Mesenteric fat pad (tissue), 1 donor: ENCODE measurements around the gene POLDIP3. TPM values are rescaled to one million over a fixed set of nuclear protein-coding genes. Genes with fewer than 3 reads are reported as not detected.
"Not testable (repeated sequence)": the region's sequence is repeated elsewhere in the genome, so short reads cannot be mapped to it uniquely, and the experiment has no call there.

Source experiments
- DNase-seq: peaks from one replicate; pipeline ENCODE4 v3.0.0-alpha.2; 2020; ENCODE audit warnings: low spot score
- total RNA-seq: library from RNA; stranded (reverse); fragmentation: NEBNext Ultra II Directional; extraction: Animal tissue kit (Norgen Biotek cat#: 25700); gene quantifications from one replicate; pipeline ENCODE4 v1.2.1, GENCODE V29; 2021
- donor health status: DM: yes; HTN: yes; CAD: no.

Gene POLDIP3
- total RNA-seq, 1 donor from 2014 or later, result 38.2 TPM

GRCh38 chr22:42620084-42620483 lies 5.4 kb upstream of the POLDIP3 start:
- no peak for DNase-seq

DNA sequence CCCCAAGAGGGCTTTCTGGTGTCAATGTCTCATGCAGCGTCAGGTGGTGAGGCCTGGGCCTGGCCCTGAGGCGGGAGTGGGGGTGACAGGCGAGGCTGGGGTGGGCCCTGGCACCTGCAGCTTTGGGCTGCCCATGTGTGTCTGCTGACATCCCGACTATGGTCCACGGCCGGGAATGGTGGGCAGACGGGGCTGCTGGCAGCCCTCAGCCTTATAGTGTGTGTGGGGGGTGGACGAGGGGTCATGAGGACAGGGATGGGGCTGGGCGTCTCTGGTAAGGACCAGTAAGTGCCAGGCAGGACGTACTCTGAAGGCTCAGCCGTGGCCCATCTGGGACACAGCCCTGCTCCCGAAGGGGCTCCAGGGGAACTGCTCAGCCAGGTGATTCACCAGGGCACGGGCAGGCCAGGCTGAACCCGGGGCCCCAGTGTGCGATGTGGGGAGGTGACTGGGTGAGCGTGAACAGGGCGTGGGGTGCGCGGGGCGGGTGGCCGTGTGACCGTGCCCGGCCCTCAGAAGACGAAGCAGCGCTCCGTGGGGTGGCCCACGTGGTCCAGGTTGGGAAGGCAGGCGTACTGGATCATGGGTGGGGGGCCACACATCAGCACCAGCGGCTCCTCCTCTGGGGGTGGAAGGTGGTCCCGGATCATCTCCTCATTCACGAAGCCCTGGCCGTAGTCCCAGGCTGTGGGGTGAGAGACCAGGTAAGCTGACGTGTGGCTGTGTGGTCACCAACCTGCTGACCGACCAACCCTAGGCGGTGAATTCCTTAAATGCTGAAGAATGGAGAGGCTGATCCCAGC lies 4.8 kb upstream of the POLDIP3 start:
- no peak for DNase-seq

DNA sequence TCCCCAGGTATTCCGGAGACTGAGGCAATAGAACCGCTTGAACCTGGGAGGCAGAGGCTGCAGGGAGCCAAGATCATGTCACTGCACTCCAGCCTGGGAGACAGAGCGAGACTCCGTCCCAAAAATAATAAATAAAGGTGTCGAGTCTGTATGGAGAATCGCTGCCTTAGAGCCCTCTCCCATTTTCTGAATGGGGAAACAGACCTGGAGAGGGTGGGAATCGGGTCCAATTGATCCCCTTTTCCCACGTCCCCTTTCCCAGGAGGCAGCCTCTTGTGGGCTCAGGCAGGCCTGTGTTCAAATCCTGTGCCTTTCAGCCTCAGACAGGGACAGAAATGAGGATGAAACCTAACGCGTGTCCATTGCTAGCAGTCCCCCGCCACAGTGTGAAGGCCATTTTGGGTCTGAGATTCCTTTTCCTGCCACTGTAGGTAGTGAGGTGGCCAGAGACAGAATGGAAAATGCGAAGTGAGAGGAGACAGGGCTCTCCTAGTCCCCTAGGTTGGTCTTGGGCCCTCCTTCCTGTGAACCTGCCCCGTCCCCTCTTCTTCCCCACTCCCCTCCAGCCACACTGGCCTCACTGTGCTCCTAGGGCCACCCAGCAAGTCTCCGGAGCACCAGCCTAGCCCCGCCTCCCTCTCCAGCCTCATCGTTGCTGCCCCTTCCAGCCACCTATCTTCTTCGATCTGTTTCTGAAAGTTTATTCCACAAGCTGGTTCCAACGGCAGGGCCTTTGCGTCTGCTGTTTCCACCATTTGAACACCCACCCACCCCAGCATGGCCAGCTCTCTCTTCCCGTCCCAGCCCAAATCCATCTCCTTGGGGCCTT lies 2.7 kb upstream of the POLDIP3 start:
- no peak for DNase-seq

DNA sequence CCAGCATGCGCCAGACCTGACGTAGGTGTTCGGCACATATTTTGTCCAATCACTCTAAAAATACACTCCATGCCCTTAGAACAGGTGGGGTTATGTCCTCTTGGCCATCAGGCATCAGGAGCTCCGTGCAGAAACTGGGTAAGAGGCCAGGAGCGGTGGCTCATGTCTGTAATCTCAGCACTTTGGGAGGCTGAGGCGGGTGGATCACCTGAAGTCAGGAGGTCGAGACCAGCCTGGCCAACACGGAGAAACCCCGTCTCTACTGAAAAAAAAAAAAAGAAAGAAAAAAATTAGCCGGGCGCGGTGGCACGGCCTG lies 1.1 kb upstream of the POLDIP3 start:
- not testable (repeated sequence) for DNase-seq

DNA sequence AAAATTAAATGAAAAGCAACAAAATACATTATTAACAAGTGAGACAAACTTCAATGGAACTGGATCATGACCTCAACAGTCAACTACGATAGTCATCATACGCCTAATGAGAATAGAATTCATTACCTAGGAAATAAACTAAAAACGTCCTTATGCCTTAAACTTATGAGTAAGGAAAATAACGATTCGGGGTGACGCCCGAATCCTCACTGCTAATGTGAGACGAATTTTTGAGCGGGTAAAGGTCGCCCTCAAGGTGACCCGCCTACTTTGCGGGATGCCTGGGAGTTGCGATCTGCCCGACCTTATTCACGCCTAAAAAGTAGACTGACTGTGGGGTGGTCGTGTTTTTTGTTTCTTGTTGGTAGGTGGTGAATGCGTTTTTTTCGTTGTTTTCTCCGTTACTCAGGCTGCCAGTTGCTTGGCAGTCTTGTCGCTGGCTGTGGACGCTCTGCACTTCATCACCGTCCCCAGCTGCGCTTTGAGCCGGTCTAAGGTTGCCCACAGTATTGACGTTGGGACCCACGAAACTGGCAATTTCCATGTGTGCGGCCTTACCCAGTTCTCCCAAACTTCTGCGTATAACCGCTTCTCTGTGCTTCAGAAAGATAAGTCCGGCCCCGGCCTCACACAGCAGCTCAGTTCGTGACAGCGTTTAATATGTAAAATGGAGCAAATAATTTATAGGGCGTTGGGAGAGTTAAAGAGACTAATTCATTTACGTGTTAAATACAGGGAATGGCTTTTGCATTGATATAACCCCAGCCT lies 593 bp upstream of the POLDIP3 start:
- DNase-seq, result peak; percentile 94

DNA sequence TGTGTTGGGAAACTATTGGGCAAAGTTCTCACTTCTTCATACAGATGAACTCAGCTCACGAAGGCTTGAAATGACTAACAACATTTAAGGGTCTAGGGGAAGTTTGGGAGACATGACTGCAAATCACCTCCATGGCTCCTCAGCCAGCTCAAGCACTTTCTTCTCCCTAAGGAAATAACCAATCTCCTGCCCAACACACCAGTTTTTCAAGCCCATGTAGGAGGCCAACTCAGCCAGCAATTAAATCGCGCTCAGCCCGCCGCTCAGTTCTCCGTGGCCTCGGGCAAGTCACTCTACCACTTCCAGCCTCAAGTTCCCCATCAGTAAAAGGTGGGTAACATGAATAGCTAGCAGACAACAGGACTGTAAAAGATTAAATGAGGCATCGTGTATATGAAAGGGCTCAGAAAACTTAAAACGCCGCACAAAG lies 796 bp downstream of the POLDIP3 start:
- DNase-seq, result no peak

DNA sequence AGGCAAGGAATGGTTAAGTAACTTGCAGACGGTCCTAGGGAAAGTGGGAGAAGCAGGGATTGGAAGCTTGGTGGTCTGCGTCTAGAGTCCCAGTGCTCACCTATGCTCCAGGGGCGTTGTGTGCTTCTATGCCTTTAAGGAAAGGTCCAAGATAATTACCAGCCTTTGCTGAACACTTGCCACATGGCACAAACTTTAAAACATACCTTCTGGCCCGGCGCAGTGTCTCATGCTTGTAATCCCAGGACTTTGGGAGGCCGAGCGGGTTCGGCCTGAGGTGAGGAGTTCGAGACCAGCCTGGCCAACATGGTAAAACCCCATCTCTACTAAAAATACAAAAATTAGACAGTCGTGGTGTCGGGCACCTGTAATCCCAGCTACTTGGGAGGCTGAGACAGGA lies 2.3 kb downstream of the POLDIP3 start:
- DNase-seq, result no peak

- no peak for DNase-seq
These were observed 3.6 kb downstream of the POLDIP3 start for GRCh38 chr22:42611051-42611450.

DNA sequence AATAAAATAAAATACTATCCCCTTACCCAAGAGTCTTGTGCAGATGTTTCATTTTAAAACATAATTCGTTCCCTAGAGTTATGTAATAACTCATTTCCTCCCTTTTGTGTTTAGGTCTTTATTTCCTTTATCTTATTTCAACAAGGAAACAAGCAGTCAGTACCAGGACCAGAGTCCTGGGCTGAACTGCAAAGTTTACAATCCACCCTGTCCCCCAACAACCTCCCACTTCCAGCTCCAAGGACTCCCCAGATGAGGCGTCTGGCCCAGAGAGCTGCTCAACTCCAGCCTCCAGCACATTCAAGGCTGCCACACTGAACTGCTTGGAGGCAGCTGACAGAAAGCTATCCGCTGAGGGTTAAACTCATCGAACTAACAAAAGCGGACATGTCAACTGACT lies 4.5 kb downstream of the POLDIP3 start:
- no peak for DNase-seq

DNA sequence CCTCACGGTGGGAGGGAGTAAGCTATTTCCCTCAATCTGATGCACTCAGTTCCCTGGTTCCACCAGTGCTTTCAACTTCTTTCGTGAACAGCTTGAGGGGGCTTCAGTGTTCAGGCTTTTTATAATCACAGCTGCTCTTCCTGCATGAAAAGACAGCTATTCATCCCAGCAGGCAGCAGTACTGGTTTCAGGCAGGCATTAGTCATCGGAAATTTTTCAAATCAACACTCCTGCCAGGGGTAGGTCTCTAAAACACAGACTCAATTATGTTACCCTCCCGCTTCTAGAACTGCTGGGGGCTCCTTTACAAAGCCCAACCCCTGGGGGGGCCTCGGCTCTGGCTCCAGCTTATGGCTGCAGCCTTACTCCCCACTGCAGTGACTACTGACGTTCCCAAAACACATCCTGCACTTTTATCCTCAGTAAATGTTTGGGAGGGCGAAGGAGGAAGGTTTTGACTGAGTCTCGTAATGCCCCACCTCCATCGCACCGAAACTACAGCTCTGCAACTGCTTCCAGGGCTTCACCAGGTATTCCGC lies 5.8 kb downstream of the POLDIP3 start:
- DNase-seq, result no peak

DNA sequence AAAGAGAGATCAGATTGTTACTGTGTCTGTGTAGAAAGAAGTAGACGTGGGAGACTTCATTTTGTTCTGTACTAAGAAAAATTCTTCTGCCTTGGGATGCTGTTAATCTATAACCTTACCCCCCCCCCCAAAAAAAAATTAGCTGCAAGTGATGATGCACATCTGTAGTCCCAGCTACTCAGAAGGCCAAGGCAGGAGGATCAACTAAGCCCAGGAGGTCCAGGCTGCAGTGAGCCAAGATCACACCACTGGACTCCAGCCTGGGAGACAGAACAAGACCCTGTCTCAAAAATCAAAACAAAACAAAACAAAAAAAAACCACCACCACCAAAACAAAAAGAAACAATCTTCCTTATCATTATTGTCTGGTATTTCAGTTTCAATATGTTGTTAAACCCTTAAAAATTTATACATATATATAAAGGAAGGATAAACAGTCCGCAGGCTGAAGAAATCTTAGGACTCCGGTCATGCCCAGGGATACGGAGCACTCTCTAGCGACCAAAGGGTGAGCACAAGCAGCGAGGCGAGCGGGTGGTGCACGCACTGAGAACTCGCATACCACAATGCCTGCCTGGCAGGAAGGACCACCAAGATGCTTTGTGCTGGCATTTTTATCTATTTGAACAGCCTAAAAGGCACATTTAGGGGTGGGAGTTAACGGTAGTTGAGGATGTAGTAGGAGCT lies 6.4 kb downstream of the POLDIP3 start:
- no peak for DNase-seq

GRCh38 chr22:42607641-42608040 lies 7.0 kb downstream of the POLDIP3 start:
- DNase-seq, result not testable (repeated sequence)

DNA sequence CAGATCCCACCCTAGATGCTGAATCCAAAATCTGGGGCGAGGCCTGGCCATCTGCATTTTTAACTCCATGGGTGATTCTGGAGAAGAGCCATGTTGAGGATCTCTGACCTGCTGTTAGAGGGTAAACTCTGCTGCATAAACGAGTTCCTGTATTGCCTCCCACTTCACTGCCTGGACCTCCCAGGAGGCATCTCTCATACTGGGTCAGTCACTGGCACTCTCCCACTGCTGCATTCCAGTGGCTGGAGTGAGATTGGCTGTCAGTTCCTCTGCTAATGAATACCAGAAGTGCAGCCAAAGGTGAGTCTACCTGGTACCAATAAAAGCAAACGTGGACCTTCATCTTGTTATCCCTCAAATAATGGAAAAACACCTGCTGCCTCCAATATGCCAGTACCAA lies 10.3 kb downstream of the POLDIP3 start:
- no peak for DNase-seq

DNA sequence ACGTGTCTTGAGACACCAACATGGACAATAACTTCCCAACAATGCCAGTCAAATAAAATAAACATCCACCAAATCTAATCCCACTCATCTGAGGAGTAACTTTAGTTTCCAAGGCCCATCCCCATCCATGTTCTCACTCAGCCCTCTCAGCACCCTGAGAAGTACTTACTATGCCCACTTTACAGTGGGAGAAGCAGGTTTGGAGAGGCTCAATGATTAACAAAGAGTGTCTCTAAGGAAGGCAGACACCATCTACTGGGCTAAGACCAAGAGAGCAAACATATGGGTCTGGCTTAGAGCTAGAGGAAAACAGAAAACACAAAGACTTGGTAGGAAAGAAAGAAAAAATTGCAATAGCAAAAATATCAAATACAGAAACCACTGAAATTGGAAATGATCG lies 11.3 kb downstream of the POLDIP3 start:
- DNase-seq, result no peak

GRCh38 chr22:42602470-42602869 lies 12.2 kb downstream of the POLDIP3 start:
- DNase-seq, result no peak

- DNase-seq, result no peak
These were observed 12.7 kb downstream of the POLDIP3 start for GRCh38 chr22:42601879-42602465.

DNA sequence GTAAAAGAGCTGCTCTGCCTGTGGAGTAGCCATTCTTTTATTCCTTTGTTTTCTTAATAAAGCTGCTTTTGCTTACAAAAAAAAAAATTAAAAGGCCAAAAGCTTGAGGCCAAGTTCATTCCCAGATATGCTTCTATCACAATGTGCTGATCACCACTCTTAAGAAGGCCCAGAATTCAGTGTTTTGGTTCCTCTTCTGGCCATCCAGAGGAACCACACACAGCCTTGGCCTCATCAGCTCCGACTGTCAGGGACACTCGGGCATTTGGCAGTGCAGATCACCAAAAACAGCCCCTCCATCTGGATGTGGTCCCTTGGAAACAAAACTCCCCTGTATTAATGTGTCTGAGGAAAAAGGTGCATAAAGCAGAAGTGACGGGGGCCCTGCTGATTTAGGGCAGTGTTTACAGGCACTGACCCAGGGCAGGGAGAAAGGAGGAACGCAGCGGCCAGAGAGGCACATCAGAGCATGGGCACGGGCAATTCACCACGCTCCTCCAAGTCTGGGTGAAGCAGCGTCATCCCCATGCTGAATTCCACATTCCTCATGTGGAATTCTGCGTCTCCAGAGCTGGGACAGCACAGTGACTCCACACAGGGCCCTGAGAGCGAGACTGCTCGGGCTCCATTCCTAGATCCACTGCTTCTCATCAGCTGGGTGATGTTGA lies 17.7 kb downstream of the POLDIP3 start:
- DNase-seq, result no peak

GRCh38 chr22:42596336-42596735 lies 18.3 kb downstream of the POLDIP3 start:
- DNase-seq, result no peak

DNA sequence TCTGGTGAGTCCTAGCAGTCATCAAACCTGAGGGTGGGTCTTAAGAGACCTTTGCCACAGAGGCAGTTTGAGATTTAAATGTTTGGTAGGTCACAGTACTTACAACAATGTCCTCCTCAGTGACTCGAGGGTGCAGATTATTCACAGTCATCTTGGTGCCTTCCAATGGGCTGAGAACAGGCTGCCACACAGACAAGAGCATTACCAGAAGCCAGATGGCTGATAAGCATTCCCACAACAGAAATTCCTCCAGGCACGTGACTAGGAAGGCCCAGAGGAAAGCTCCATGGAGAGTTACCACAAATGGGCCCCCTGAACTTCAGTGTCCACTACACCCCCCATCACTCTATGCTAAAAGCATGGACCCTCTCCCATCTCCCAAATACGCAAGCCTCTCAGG lies 19.2 kb downstream of the POLDIP3 start:
- DNase-seq, result no peak

DNA sequence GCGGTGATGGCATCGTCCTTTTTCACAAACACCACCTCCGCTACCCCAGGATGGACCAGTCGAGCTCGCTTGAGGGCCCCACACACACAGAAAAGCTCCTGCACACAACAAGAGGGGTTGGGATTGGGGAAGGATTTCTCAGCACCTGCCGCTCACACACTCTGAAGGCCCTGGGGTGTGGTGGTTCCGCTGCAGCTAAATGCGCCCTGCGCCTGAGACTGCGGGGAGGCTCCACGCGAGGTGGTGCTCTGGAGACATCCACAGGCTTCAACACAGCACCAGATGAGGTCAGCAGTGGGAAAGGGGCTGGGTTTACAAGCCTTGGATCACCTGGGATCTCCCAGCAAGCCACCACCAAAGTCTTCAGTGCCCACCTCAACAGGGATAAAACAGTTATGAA lies 22.7 kb downstream of the POLDIP3 start:
- DNase-seq, result no peak
